DOHH2 (cell line): ENCODE data around the gene LSM14B.

Experiments used
- EZH2phosphoT487 ChIP-seq: fragments of 200-600 bp; sonication (generic); IDR thresholded peaks from 2 replicates; pipeline ENCODE4 v1.6.1; 2017; ENCODE audit warnings: borderline replicate concordance, mild to moderate bottlenecking, antibody characterized with exemption, low read length, moderate library complexity, mixed read lengths
- TF ChIP-seq, protein P1 (sequence below): fragments of 200-600 bp; sonication (generic); IDR thresholded peaks from one replicate; pipeline ENCODE4 v1.5.1; 2014; ENCODE audit warnings: antibody characterized with exemption, mild to moderate bottlenecking, low read depth, low read length; ENCODE audit not compliant: poor library complexity, severe bottlenecking

DNA sequence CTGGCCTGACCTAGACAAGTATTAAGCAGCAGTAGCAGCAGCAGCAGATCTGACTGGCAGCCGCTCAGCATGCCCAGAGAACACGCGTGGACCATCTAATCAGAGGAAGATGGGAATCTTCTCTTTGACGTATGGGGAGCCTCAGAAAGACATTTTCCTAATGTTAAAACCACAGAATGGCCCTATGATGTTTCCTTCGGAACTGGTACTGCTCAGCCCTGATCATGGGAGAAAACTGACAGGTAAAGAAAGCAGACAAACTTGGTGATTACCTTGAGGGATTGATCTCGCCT, 14.8 kb downstream of the LSM14B start:
- no peak for TF ChIP-seq EZH2phosphoT487
- TF ChIP-seq, protein P1, sequence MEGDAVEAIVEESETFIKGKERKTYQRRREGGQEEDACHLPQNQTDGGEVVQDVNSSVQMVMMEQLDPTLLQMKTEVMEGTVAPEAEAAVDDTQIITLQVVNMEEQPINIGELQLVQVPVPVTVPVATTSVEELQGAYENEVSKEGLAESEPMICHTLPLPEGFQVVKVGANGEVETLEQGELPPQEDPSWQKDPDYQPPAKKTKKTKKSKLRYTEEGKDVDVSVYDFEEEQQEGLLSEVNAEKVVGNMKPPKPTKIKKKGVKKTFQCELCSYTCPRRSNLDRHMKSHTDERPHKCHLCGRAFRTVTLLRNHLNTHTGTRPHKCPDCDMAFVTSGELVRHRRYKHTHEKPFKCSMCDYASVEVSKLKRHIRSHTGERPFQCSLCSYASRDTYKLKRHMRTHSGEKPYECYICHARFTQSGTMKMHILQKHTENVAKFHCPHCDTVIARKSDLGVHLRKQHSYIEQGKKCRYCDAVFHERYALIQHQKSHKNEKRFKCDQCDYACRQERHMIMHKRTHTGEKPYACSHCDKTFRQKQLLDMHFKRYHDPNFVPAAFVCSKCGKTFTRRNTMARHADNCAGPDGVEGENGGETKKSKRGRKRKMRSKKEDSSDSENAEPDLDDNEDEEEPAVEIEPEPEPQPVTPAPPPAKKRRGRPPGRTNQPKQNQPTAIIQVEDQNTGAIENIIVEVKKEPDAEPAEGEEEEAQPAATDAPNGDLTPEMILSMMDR: peak; percentile 34
